Activated CD8-positive, alpha-beta T cell treated with anti-CD3 and anti-CD28 coated beads for 36 hours (primary cell): ENCODE results near the gene FGF2. TPM values are rescaled to one million over a fixed set of nuclear protein-coding genes. Genes with fewer than 3 reads are reported as not detected.

Experiments
- ATAC-seq: fragments of 200-7000 bp; cut with Tn5 transposase; one replicate; pipeline ENCODE4 v1.10.0; 2021; ENCODE audit warnings: mild to moderate bottlenecking, moderate library complexity
- CTCF ChIA-PET: fragments of 350-600 bp; sonication (Branson Sonifier 250); formaldehyde crosslinking; loops from one replicate; lab custom pipeline; 2021; ENCODE audit warnings: antibody characterized with exemption; lab: Charles Lee
- POLR2A ChIA-PET: fragments of 350-600 bp; sonication (Branson Sonifier 250); formaldehyde crosslinking; loops from one replicate; lab custom pipeline; 2021; ENCODE audit warnings: antibody characterized with exemption; lab: Charles Lee
- DNase-seq: peaks from one replicate; pipeline ENCODE4 v3.0.0-alpha.2; 2020
- H3K27ac Mint-ChIP-seq: one replicate; pipeline ENCODE4 v1.8.0; 2021; ENCODE audit warnings: mild to moderate bottlenecking, mixed read lengths
- H3K27me3 Mint-ChIP-seq: one replicate; pipeline ENCODE4 v1.8.0; 2021; ENCODE audit warnings: mixed read lengths
- H3K36me3 Mint-ChIP-seq: one replicate; pipeline ENCODE4 v1.8.0; 2021; ENCODE audit warnings: low read depth, mixed read lengths
- H3K4me1 Mint-ChIP-seq: one replicate; pipeline ENCODE4 v1.8.0; 2021; ENCODE audit warnings: low read depth, mixed read lengths
- H3K4me3 Mint-ChIP-seq: one replicate; pipeline ENCODE4 v1.8.0; 2021; ENCODE audit warnings: mild to moderate bottlenecking, moderate library complexity, mixed read lengths
- H3K9me3 Mint-ChIP-seq: one replicate; pipeline ENCODE4 v1.8.0; 2021; ENCODE audit warnings: mixed read lengths
- CTCF ChIP-seq: fragments of 200-600 bp; IDR thresholded peaks from one replicate; pipeline ENCODE4 v1.8.0; 2022; ENCODE audit warnings: antibody characterized with exemption, mild to moderate bottlenecking
- intact Hi-C: fragments of 100-400 bp; cut with micrococcal nuclease; formaldehyde crosslinking; loops from one replicate; pipeline ENCODE4 v1.10.0; 2022
- total RNA-seq, 2 experiments: library from RNA; stranded (reverse); gene quantifications; one replicate each; pipeline ENCODE4 v1.2.3, GENCODE V29; 2021

FGF2 gene
- total RNA-seq, 2 experiments from 2014 or later: 0.13 TPM; not detected in 1

- ChIA-PET CTCF (no interaction called here), POLR2A (interaction anchor here (0.7 to 0.9 kb wide), 2 partner anchors 13 to 96 kb away, joined by 3 read pairs; no protein-coding TSS in a partner anchor)
- intact Hi-C loops: no loop called here
- Mint-ChIP-seq H3K27ac (no peak overlapping the region), H3K36me3 (no peaks in the 10 kb centered on the region), H3K27me3 (peaks cover 64% of the 10 kb centered on the region), H3K9me3 (no peaks in the 10 kb centered on the region), H3K4me1 (peaks cover 9% of the 10 kb centered on the region), H3K4me3 (peak overlapping the region; percentile 75)
- peak; percentile 60 for DNase-seq
- TF ChIP-seq CTCF: peak; percentile 13
- peak; percentile 82 for ATAC-seq
These were observed 1.4 kb downstream of the FGF2 start for GRCh38 chr4:122827879-122828601.

DNA sequence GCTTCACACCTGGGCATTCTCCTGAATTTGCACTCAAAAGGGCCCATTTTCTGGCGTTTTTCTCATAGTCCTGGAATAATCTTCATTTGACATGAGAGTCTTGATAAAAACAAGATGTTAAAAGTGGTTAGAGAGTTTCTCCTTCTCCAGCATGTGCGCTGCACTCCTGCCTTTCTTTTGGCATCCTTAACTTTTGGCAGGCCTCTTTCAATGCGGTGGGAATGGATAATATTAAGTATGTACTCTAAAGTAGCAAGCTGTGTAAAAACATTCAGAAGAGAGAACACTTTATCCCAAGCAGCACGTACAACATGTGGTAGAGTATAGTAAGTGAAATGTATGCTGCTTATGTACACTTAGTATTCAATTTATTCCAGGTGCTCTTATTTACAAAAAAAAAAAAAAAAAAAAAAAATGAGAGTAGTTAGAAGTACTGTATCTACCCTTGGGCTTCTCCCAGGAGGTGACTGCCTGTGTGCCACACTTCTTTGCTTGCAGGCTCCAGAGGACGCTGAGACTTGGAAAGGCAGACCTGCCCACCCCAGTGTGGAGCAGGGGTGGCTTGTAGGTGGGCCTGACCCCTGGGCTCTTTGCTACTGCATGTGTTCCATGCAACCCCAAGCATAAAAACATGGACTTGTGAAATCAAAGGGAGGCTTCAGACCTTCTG, 3.9 kb downstream of the FGF2 start:
- Mint-ChIP-seq H3K4me1 (peaks cover 9% of the 10 kb centered on the region), H3K4me3 (no peak overlapping the region), H3K27me3 (peaks cover 51% of the 10 kb centered on the region), H3K27ac (no peak overlapping the region), H3K9me3 (no peaks in the 10 kb centered on the region), H3K36me3 (no peaks in the 10 kb centered on the region)
- CTCF ChIA-PET: no interaction called here
- DNase-seq (no peak), ATAC-seq (no peak)
- POLR2A ChIA-PET: no interaction called here
- intact Hi-C loops: no loop called here
- TF ChIP-seq CTCF: no peak

GRCh38 chr4:122831515-122832196, 5.0 kb downstream of the FGF2 start:
- Mint-ChIP-seq H3K27me3 (peaks cover 45% of the 10 kb centered on the region), H3K4me1 (peaks cover 9% of the 10 kb centered on the region), H3K27ac (no peak overlapping the region), H3K9me3 (no peaks in the 10 kb centered on the region), H3K36me3 (no peaks in the 10 kb centered on the region), H3K4me3 (no peak overlapping the region)
- ATAC-seq: no peak
- ChIA-PET POLR2A (no interaction called here), CTCF (interaction anchor here (0.6 to 1.1 kb wide), 2 partner anchors 21 to 254 kb away, joined by 3 read pairs; no protein-coding TSS in a partner anchor)
- no peak for DNase-seq
- TF ChIP-seq CTCF: no peak
- intact Hi-C loops: no loop called here

- intact Hi-C loops: no loop called here
These were observed 6.1 kb downstream of the FGF2 start for GRCh38 chr4:122832732-122833131.

More at GRCh38 chr4:122832732-122833131, 6.1 kb downstream of the FGF2 start:
- no peaks in the 10 kb centered on the region for H3K9me3 Mint-ChIP-seq
- H3K27ac Mint-ChIP-seq: no peak overlapping the region
- no peak for DNase-seq
- ChIA-PET CTCF (interaction anchor here (0.9 kb wide), 1 partner anchor 19 kb away, joined by 3 read pairs; no protein-coding TSS in a partner anchor), POLR2A (no interaction called here)
- ATAC-seq: no peak
- peaks cover 8% of the 10 kb centered on the region for H3K4me1 Mint-ChIP-seq
- TF ChIP-seq CTCF: no peak
- H3K27me3 Mint-ChIP-seq: peaks cover 47% of the 10 kb centered on the region
- no peaks in the 10 kb centered on the region for H3K36me3 Mint-ChIP-seq
- H3K4me3 Mint-ChIP-seq: no peak overlapping the region
